Ovary (tissue), 3 donors: ENCODE data around the gene LZTFL1.

Experiments
- CTCF ChIP-seq, 3 donors: fragments of 450-650 bp in 2 of 3; fragments of 200-600 bp in 1 of 3; IDR thresholded peaks; one replicate each; pipeline versions ENCODE4 v1.5.1 to v1.8.0; 2016 to 2022; ENCODE audit warnings: antibody characterized with exemption in 3 of 3, mild to moderate bottlenecking in 1 of 3
- POLR2A ChIP-seq: fragments of 450-650 bp; IDR thresholded peaks from one replicate; pipeline ENCODE4 v1.6.1; 2017; ENCODE audit warnings: antibody characterized with exemption, mild to moderate bottlenecking, moderate library complexity
- donor health status: DM: no; HTN: no; CAD: no.

- TF ChIP-seq CTCF (IDR thresholded peaks at IDR 0.05), result no peak
- no peak for TF ChIP-seq POLR2A
Measured at GRCh38 chr3:45796902-45797637, 44.8 kb downstream of the LZTFL1 start.
